Loucy (cell line): ENCODE data around the gene GTF2E1.
A peak's percentile ranks its signal among the peaks of the same experiment; 100 is the strongest.

Experiments used
- H2AFZ ChIP-seq: fragments of 200-600 bp; sonication (generic); 2 replicates; pipeline ENCODE4 v1.6.0; 2016; ENCODE audit warnings: antibody characterized with exemption, mild to moderate bottlenecking, low read length, moderate library complexity
- H3F3A ChIP-seq: fragments of 200-600 bp; 2 replicates; pipeline ENCODE4 v1.6.0; 2016; ENCODE audit warnings: antibody characterized with exemption, low read depth, mild to moderate bottlenecking
- H3K27me3 ChIP-seq: fragments of 200-600 bp; sonication (generic); 2 replicates; pipeline ENCODE4 v1.6.1; 2014; ENCODE audit warnings: low read length, mild to moderate bottlenecking; ENCODE audit not compliant: insufficient read depth, poor library complexity, severe bottlenecking
- H3K36me3 ChIP-seq: fragments of 200-600 bp; sonication (generic); 2 replicates; pipeline ENCODE4 v1.6.1; 2016; ENCODE audit warnings: low read length; ENCODE audit not compliant: insufficient read depth
- H3K4me1 ChIP-seq: fragments of 200-600 bp; sonication (generic); 2 replicates; pipeline ENCODE4 v1.5.1; 2014; ENCODE audit warnings: low read length, mild to moderate bottlenecking; ENCODE audit not compliant: insufficient read depth, poor library complexity, severe bottlenecking
- H3K4me2 ChIP-seq: fragments of 200-600 bp; sonication (generic); 2 replicates; pipeline ENCODE4 v1.6.0; 2014; ENCODE audit warnings: antibody characterized with exemption, low read length, low read depth, mild to moderate bottlenecking; ENCODE audit not compliant: poor library complexity, severe bottlenecking
- H3K4me3 ChIP-seq: fragments of 200-600 bp; sonication (generic); 2 replicates; pipeline ENCODE4 v1.5.1; 2014; ENCODE audit warnings: low read length, mild to moderate bottlenecking, mixed read lengths; ENCODE audit not compliant: poor library complexity, severe bottlenecking
- H3K79me2 ChIP-seq: fragments of 200-600 bp; sonication (generic); 2 replicates; pipeline ENCODE4 v1.6.1; 2014; ENCODE audit warnings: low read length; ENCODE audit not compliant: insufficient read depth
- H3K9ac ChIP-seq: fragments of 200-600 bp; sonication (generic); 2 replicates; pipeline ENCODE4 v1.6.0; 2014; ENCODE audit warnings: mild to moderate bottlenecking, low read depth, low read length, moderate library complexity; ENCODE audit not compliant: poor library complexity, severe bottlenecking
- H3K9me2 ChIP-seq: fragments of 200-600 bp; sonication (generic); replicated peaks from 2 replicates; pipeline ENCODE4 v1.6.1; 2016; ENCODE audit warnings: low read depth, low read length, mixed read lengths
- H3K9me3 ChIP-seq: fragments of 200-600 bp; sonication (generic); 2 replicates; pipeline ENCODE4 v1.6.1; 2014; ENCODE audit warnings: mild to moderate bottlenecking, antibody characterized with exemption, low read length, low read depth; ENCODE audit not compliant: insufficient read depth
- H4K20me1 ChIP-seq: fragments of 200-600 bp; sonication (generic); 2 replicates; pipeline ENCODE4 v1.6.0; 2014; ENCODE audit warnings: antibody characterized with exemption, low read length, mild to moderate bottlenecking; ENCODE audit not compliant: insufficient read depth, poor library complexity, severe bottlenecking
- CTCF ChIP-seq: fragments of 200-600 bp; sonication (generic); conservative IDR thresholded peaks from 2 replicates; pipeline ENCODE4 v1.5.1; 2014; ENCODE audit warnings: mild to moderate bottlenecking, antibody characterized with exemption, low read length
- EZH2phosphoT487 ChIP-seq: fragments of 200-600 bp; IDR thresholded peaks from 2 replicates; pipeline ENCODE4 v1.6.1; 2018; ENCODE audit warnings: antibody characterized with exemption, mild to moderate bottlenecking, moderate library complexity, borderline replicate concordance

GTF2E1 gene

GRCh38 chr3:120762615-120763014 is 20.1 kb downstream of the GTF2E1 start:
- Histone ChIP-seq H3K36me3 (no peaks in the 10 kb centered on the region), H3K4me1 (peaks cover 15% of the 10 kb centered on the region), H3F3A (no peaks in the 10 kb centered on the region), H3K9me3 (no peaks in the 10 kb centered on the region; the same call in 1 of the 2 replicates), H3K79me2 (peaks cover 45% of the 10 kb centered on the region), H3K9me2 (no peaks in the 10 kb centered on the region), H3K9ac (no peak overlapping the region), H3K27me3 (no peaks in the 10 kb centered on the region), H3K4me3 (no peak overlapping the region), H3K4me2 (peak overlapping the region; percentile 1), H4K20me1 (no peaks in the 10 kb centered on the region), H2AFZ (no peak overlapping the region)
- TF ChIP-seq CTCF, result no peak
- no peak for TF ChIP-seq EZH2phosphoT487

DNA sequence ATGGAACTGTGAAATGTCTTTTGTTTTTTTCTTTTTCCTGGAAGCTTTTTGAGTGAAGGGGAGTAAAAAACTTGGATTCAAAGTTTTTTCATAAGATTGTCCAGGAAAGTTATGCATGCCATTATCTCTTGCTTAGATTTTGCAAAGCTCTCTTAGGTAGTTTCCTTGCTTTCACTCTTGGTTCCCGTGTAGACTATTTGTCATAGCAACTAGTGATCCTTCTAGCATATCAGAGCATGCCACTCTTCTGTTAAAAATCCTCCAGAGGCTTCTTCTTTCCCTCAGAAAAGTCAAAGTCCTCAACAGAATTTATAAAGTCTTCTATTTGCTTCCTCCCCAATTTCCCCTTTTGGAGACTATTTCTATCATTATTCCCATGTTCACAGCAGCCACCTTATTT is 21.1 kb downstream of the GTF2E1 start:
- H3K27me3 ChIP-seq, result no peaks in the 10 kb centered on the region
- no peaks in the 10 kb centered on the region for H3F3A ChIP-seq
- no peaks in the 10 kb centered on the region for H4K20me1 ChIP-seq
- H3K9ac ChIP-seq, result no peak overlapping the region
- H3K4me2 ChIP-seq, result no peak overlapping the region
- no peaks in the 10 kb centered on the region; the same call in 1 of the 2 replicates for H3K9me3 ChIP-seq
- no peak for TF ChIP-seq CTCF
- TF ChIP-seq EZH2phosphoT487, result no peak
- peaks cover 45% of the 10 kb centered on the region for H3K79me2 ChIP-seq
- H3K36me3 ChIP-seq, result no peaks in the 10 kb centered on the region
- no peak overlapping the region for H3K4me3 ChIP-seq
- H3K9me2 ChIP-seq, result no peaks in the 10 kb centered on the region
- H2AFZ ChIP-seq, result no peak overlapping the region
- peaks cover 15% of the 10 kb centered on the region for H3K4me1 ChIP-seq

- no peaks in the 10 kb centered on the region for H3K36me3 ChIP-seq
- H3K9me2 ChIP-seq, result no peaks in the 10 kb centered on the region
- no peak overlapping the region for H3K4me3 ChIP-seq
- H3K79me2 ChIP-seq, result peaks cover 45% of the 10 kb centered on the region
- no peak overlapping the region for H3K9ac ChIP-seq
- H4K20me1 ChIP-seq, result no peaks in the 10 kb centered on the region
- no peak overlapping the region for H3K4me2 ChIP-seq
- no peaks in the 10 kb centered on the region for H3K27me3 ChIP-seq
- peaks cover 15% of the 10 kb centered on the region for H3K4me1 ChIP-seq
- no peaks in the 10 kb centered on the region for H3F3A ChIP-seq
- H2AFZ ChIP-seq, result no peak overlapping the region
- no peak for TF ChIP-seq CTCF
- no peak for TF ChIP-seq EZH2phosphoT487
- no peaks in the 10 kb centered on the region for H3K9me3 ChIP-seq
Measured at GRCh38 chr3:120764206-120764605, 21.7 kb downstream of the GTF2E1 start.
